Ovary (tissue), 3 donors: ENCODE data around the gene RANBP3.

Experiments
- CTCF ChIP-seq, 3 donors: fragments of 450-650 bp in 2 of 3; fragments of 200-600 bp in 1 of 3; IDR thresholded peaks; one replicate each; pipeline versions ENCODE4 v1.5.1 to v1.8.0; 2016 to 2022; ENCODE audit warnings: antibody characterized with exemption in 3 of 3, mild to moderate bottlenecking in 1 of 3
- EP300 ChIP-seq: sonication (generic); formaldehyde crosslinking; IDR thresholded peaks from one replicate; pipeline ENCODE4 v1.6.1; 2017; ENCODE audit warnings: antibody characterized with exemption
- POLR2A ChIP-seq: fragments of 450-650 bp; IDR thresholded peaks from one replicate; pipeline ENCODE4 v1.6.1; 2017; ENCODE audit warnings: antibody characterized with exemption, mild to moderate bottlenecking, moderate library complexity
- donor health status: DM: no; HTN: no; CAD: no.

GRCh38 chr19:5983367-5983955 lies 5.5 kb upstream of the RANBP3 start:
- no peak for TF ChIP-seq POLR2A
- no peak for TF ChIP-seq CTCF (IDR thresholded peaks at IDR 0.05)
- TF ChIP-seq EP300 = no peak
